Prostate gland (tissue), 2 donors: ENCODE measurements around the gene PLEKHJ1. TPM values are rescaled to one million over a fixed set of nuclear protein-coding genes. Genes with fewer than 3 reads are reported as not detected.

Experiments
- DNase-seq: peaks from one replicate; pipeline ENCODE4 v3.0.0-alpha.2; 2019; ENCODE audit warnings: low spot score
- H3K27ac ChIP-seq, 2 donors: fragments of 200-600 bp; sonication (generic); 2 replicates each; pipeline ENCODE4 v1.5.1; 2017 to 2019
- H3K27me3 ChIP-seq: fragments of 200-600 bp; sonication (generic); replicated peaks from 2 replicates; pipeline ENCODE4 v1.5.1; 2019; ENCODE audit not compliant: insufficient read depth
- H3K36me3 ChIP-seq, 2 donors: fragments of 200-600 bp; sonication (generic); 1 replicate in 1 of 2; 2 replicates in 1 of 2; pipeline versions ENCODE4 v1.5.1 to v1.8.1; 2017 to 2019
- H3K4me1 ChIP-seq: fragments of 200-600 bp; sonication (generic); replicated peaks from 2 replicates; pipeline ENCODE4 v1.5.1; 2019
- H3K4me3 ChIP-seq, 2 donors: fragments of 200-600 bp; sonication (generic); 2 replicates each; pipeline ENCODE4 v1.5.1; 2017 to 2019
- H3K9me3 ChIP-seq: fragments of 200-600 bp; sonication (generic); 2 replicates; pipeline ENCODE4 v1.5.1; 2017
- CTCF ChIP-seq, 4 experiments: fragments of 200-600 bp in 2 of 4; fragments of 450-650 bp in 2 of 4; sonication (generic) in 2 of 4; IDR thresholded peaks; 1 replicate in 3 of 4; 2 replicates in 1 of 4; pipeline ENCODE4 v1.5.1; 2016 to 2019; ENCODE audit warnings: antibody characterized with exemption in 4 of 4, mild to moderate bottlenecking in 2 of 4, moderate library complexity in 2 of 4
- POLR2A ChIP-seq: fragments of 450-650 bp; IDR thresholded peaks from one replicate; pipeline ENCODE4 v1.6.1; 2016; ENCODE audit warnings: antibody characterized with exemption, mild to moderate bottlenecking
- POLR2AphosphoS5 ChIP-seq: sonication (generic); formaldehyde crosslinking; IDR thresholded peaks from one replicate; pipeline ENCODE4 v1.6.1; 2017; ENCODE audit warnings: antibody characterized with exemption
- WGBS: methylation state at CpG from one replicate; pipeline ENCODE4 v1.1.5; 2018; 5-methylcytosine and 5-hydroxymethylcytosine counted together
- intact Hi-C: fragments of 100-400 bp; cut with DNase I; formaldehyde crosslinking; loops from one replicate; pipeline ENCODE4 v1.14.2; 2022
- total RNA-seq, 2 donors: library from RNA; depleted of rRNA; stranded (reverse); fragments of >200 nt; gene quantifications; one replicate each; pipeline ENCODE4 v1.1.0, GENCODE V29; 2016

PLEKHJ1 gene
- total RNA-seq, 2 donors from 2014 or later = 59.4 to 91.7 TPM

- 71% methylated on average over 6 of the region's 6 CpGs for WGBS
- no peaks in the 10 kb centered on the region for H3K36me3 ChIP-seq
- H3K4me3 ChIP-seq = peak overlapping the region in 1 of 2 donors; percentile 95
- no peaks in the 10 kb centered on the region for H3K27me3 ChIP-seq
- no peak for TF ChIP-seq POLR2A
- no peak for TF ChIP-seq CTCF (IDR thresholded peaks at IDR 0.05)
- no peak for TF ChIP-seq POLR2AphosphoS5
- no peak overlapping the region for H3K27ac ChIP-seq
- H3K4me1 ChIP-seq = peaks cover 29% of the 10 kb centered on the region
- intact Hi-C loops = loop anchor here (2.0 to 10.0 kb wide), 5 partner anchors 35 to 154 kb away; partner anchors contain the start of genes AP3D1, LSM7 and SPPL2B
- no peak for DNase-seq
- H3K9me3 ChIP-seq = no peaks in the 10 kb centered on the region
Observed at GRCh38 chr19:2237869-2238153, 1.7 kb upstream of the PLEKHJ1 start.

GRCh38 chr19:2237051-2237868 is 1.1 kb upstream of the PLEKHJ1 start:
- no peaks in the 10 kb centered on the region for H3K9me3 ChIP-seq
- no peak for TF ChIP-seq POLR2AphosphoS5
- TF ChIP-seq CTCF (IDR thresholded peaks at IDR 0.05) = no peak
- TF ChIP-seq POLR2A = no peak
- intact Hi-C loops = loop anchor here (2.0 to 10.0 kb wide), 5 partner anchors 36 to 155 kb away; partner anchors contain the start of genes AP3D1, LSM7 and SPPL2B
- H3K27ac ChIP-seq = peak overlapping the region; percentile 97 to 98
- WGBS = 40% methylated on average over 43 of the region's 43 CpGs
- peaks cover 29% of the 10 kb centered on the region for H3K4me1 ChIP-seq
- H3K36me3 ChIP-seq = no peaks in the 10 kb centered on the region
- H3K4me3 ChIP-seq = peak overlapping the region; percentile 81 to 95
- no peak for DNase-seq
- H3K27me3 ChIP-seq = no peaks in the 10 kb centered on the region

DNA sequence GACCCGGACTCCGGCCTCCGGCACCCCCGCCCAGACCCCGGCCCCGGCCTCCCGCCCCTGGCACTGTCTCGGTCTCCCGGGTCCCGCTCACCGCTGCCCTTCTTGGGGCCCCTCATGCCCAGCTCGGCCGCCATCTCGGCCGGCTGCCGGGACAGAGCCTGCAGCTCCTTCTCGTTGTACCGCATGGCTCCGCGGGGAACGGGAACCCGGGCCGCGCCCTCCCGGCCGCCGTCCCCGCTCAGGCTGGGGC is 140 bp downstream of the PLEKHJ1 start:
- Histone ChIP-seq H3K9me3 (no peaks in the 10 kb centered on the region), H3K4me3 (peak overlapping the region; percentile 81 to 95), H3K27ac (peak overlapping the region; percentile 97 to 98), H3K4me1 (peaks cover 21% of the 10 kb centered on the region), H3K36me3 (no peaks in the 10 kb centered on the region), H3K27me3 (no peaks in the 10 kb centered on the region)
- under 1% methylated on average over 28 of the region's 28 CpGs for WGBS
- intact Hi-C loops = loop anchor here (2.0 to 10.0 kb wide), 5 partner anchors 37 to 156 kb away; partner anchors contain the start of genes AP3D1, LSM7 and SPPL2B
- no peak for TF ChIP-seq POLR2A
- TF ChIP-seq POLR2AphosphoS5 = no peak
- no peak for TF ChIP-seq CTCF (IDR thresholded peaks at IDR 0.05)
- DNase-seq = no peak

- DNase-seq = no peak
- TF ChIP-seq CTCF (IDR thresholded peaks at IDR 0.05) (no peak), POLR2AphosphoS5 (no peak), POLR2A (no peak)
- Histone ChIP-seq H3K27ac (peak overlapping the region; percentile 97 to 98), H3K27me3 (no peaks in the 10 kb centered on the region), H3K36me3 (no peaks in the 10 kb centered on the region), H3K4me1 (peaks cover 19% of the 10 kb centered on the region), H3K4me3 (peak overlapping the region; percentile 81 to 95), H3K9me3 (no peaks in the 10 kb centered on the region)
- intact Hi-C loops = loop anchor here (2.0 to 10.0 kb wide), 5 partner anchors 37 to 157 kb away; partner anchors contain the start of genes AP3D1, LSM7 and SPPL2B
- WGBS = under 1% methylated on average over 33 of the region's 48 CpGs
Observed at GRCh38 chr19:2235381-2236063, 607 bp downstream of the PLEKHJ1 start.
